Prostate gland (tissue), 2 donors: Measurements from ENCODE around the gene PLXNC1. TPM values are rescaled to one million over a fixed set of nuclear protein-coding genes. Genes with fewer than 3 reads are reported as not detected.

Experiments used
- DNase-seq: peaks from one replicate; pipeline ENCODE4 v3.0.0-alpha.2; 2019; ENCODE audit warnings: low spot score
- H3K27ac ChIP-seq, 2 donors: fragments of 200-600 bp; sonication (generic); 2 replicates each; pipeline ENCODE4 v1.5.1; 2017 to 2019
- H3K27me3 ChIP-seq: fragments of 200-600 bp; sonication (generic); replicated peaks from 2 replicates; pipeline ENCODE4 v1.5.1; 2019; ENCODE audit not compliant: insufficient read depth
- H3K36me3 ChIP-seq, 2 donors: fragments of 200-600 bp; sonication (generic); 1 replicate in 1 of 2; 2 replicates in 1 of 2; pipeline versions ENCODE4 v1.5.1 to v1.8.1; 2017 to 2019
- H3K4me1 ChIP-seq: fragments of 200-600 bp; sonication (generic); replicated peaks from 2 replicates; pipeline ENCODE4 v1.5.1; 2019
- H3K4me3 ChIP-seq, 2 donors: fragments of 200-600 bp; sonication (generic); 2 replicates each; pipeline ENCODE4 v1.5.1; 2017 to 2019
- H3K9me3 ChIP-seq: fragments of 200-600 bp; sonication (generic); 2 replicates; pipeline ENCODE4 v1.5.1; 2017
- CTCF ChIP-seq, 4 experiments: fragments of 200-600 bp in 2 of 4; fragments of 450-650 bp in 2 of 4; sonication (generic) in 2 of 4; IDR thresholded peaks; 1 replicate in 3 of 4; 2 replicates in 1 of 4; pipeline ENCODE4 v1.5.1; 2016 to 2019; ENCODE audit warnings: antibody characterized with exemption in 4 of 4, mild to moderate bottlenecking in 2 of 4, moderate library complexity in 2 of 4
- POLR2A ChIP-seq: fragments of 450-650 bp; IDR thresholded peaks from one replicate; pipeline ENCODE4 v1.6.1; 2016; ENCODE audit warnings: antibody characterized with exemption, mild to moderate bottlenecking
- POLR2AphosphoS5 ChIP-seq: sonication (generic); formaldehyde crosslinking; IDR thresholded peaks from one replicate; pipeline ENCODE4 v1.6.1; 2017; ENCODE audit warnings: antibody characterized with exemption
- WGBS: methylation state at CpG from one replicate; pipeline ENCODE4 v1.1.5; 2018; 5-methylcytosine and 5-hydroxymethylcytosine counted together
- intact Hi-C: fragments of 100-400 bp; cut with DNase I; formaldehyde crosslinking; loops from one replicate; pipeline ENCODE4 v1.14.2; 2022
- total RNA-seq, 2 donors: library from RNA; depleted of rRNA; stranded (reverse); fragments of >200 nt; gene quantifications; one replicate each; pipeline ENCODE4 v1.1.0, GENCODE V29; 2016

PLXNC1 gene
- total RNA-seq, 2 donors from 2014 or later = 2.7 to 118 TPM

GRCh38 chr12:94116191-94116590 lies 32.2 kb upstream of the PLXNC1 start:
- no peak for DNase-seq
- H3K4me1 ChIP-seq = no peaks in the 10 kb centered on the region
- WGBS = 95% methylated on average over 2 of the region's 2 CpGs
- TF ChIP-seq POLR2A = no peak
- TF ChIP-seq POLR2AphosphoS5 = no peak
- TF ChIP-seq CTCF (IDR thresholded peaks at IDR 0.05) = no peak
- no peaks in the 10 kb centered on the region for H3K27me3 ChIP-seq
- no peaks in the 10 kb centered on the region for H3K9me3 ChIP-seq
- H3K27ac ChIP-seq = no peak overlapping the region
- intact Hi-C loops = no loop called here
- H3K4me3 ChIP-seq = no peak overlapping the region
- H3K36me3 ChIP-seq = no peaks in the 10 kb centered on the region

GRCh38 chr12:94121886-94122285 lies 26.5 kb upstream of the PLXNC1 start:
- DNase-seq = no peak
- WGBS = 75% methylated on average over 3 of the region's 3 CpGs
- H3K27me3 ChIP-seq = no peaks in the 10 kb centered on the region
- H3K27ac ChIP-seq = no peak overlapping the region
- no peak overlapping the region for H3K4me3 ChIP-seq
- no peaks in the 10 kb centered on the region for H3K4me1 ChIP-seq
- intact Hi-C loops = no loop called here
- no peaks in the 10 kb centered on the region for H3K9me3 ChIP-seq
- TF ChIP-seq CTCF (IDR thresholded peaks at IDR 0.05) (no peak), POLR2AphosphoS5 (no peak), POLR2A (no peak)
- no peaks in the 10 kb centered on the region for H3K36me3 ChIP-seq

GRCh38 chr12:94122591-94122990 lies 25.8 kb upstream of the PLXNC1 start:
- H3K4me1 ChIP-seq = no peaks in the 10 kb centered on the region
- H3K9me3 ChIP-seq = no peaks in the 10 kb centered on the region
- no peak overlapping the region for H3K27ac ChIP-seq
- DNase-seq = no peak
- no peaks in the 10 kb centered on the region for H3K27me3 ChIP-seq
- no peak overlapping the region for H3K4me3 ChIP-seq
- H3K36me3 ChIP-seq = no peaks in the 10 kb centered on the region
- TF ChIP-seq CTCF (IDR thresholded peaks at IDR 0.05) (no peak), POLR2AphosphoS5 (no peak), POLR2A (no peak)
- intact Hi-C loops = no loop called here
- 77% methylated on average over 3 of the region's 3 CpGs for WGBS

GRCh38 chr12:94123127-94123526 lies 25.2 kb upstream of the PLXNC1 start:
- H3K27ac ChIP-seq = no peak overlapping the region
- intact Hi-C loops = no loop called here
- no peaks in the 10 kb centered on the region for H3K9me3 ChIP-seq
- WGBS = 89% methylated on average over 2 of the region's 2 CpGs
- no peaks in the 10 kb centered on the region for H3K4me1 ChIP-seq
- no peak for TF ChIP-seq POLR2AphosphoS5
- TF ChIP-seq POLR2A = no peak
- no peak for TF ChIP-seq CTCF (IDR thresholded peaks at IDR 0.05)
- DNase-seq = no peak
- no peaks in the 10 kb centered on the region for H3K36me3 ChIP-seq
- no peak overlapping the region for H3K4me3 ChIP-seq
- H3K27me3 ChIP-seq = no peaks in the 10 kb centered on the region

GRCh38 chr12:94126067-94126466 lies 22.3 kb upstream of the PLXNC1 start:
- Histone ChIP-seq H3K9me3 (no peaks in the 10 kb centered on the region), H3K27ac (no peak overlapping the region), H3K4me1 (no peaks in the 10 kb centered on the region), H3K27me3 (no peaks in the 10 kb centered on the region), H3K4me3 (no peak overlapping the region), H3K36me3 (no peaks in the 10 kb centered on the region)
- WGBS = 67% methylated on average over 1 of the region's 1 CpG
- DNase-seq = no peak
- intact Hi-C loops = no loop called here
- TF ChIP-seq POLR2AphosphoS5 = no peak
- no peak for TF ChIP-seq POLR2A
- TF ChIP-seq CTCF (IDR thresholded peaks at IDR 0.05) = no peak
